Measurements from ENCODE around the gene TIPARP.

Gene TIPARP

GRCh38 chr3:156726456-156726855 is 52.1 kb downstream of the TIPARP start:
- TF ChIP-seq CTCF (IDR thresholded peaks at IDR 0.05; ENCODE audit: low read depth, low read length) = no peak
- H3K4me3 ChIP-seq (ENCODE audit: low read depth, low read length) = no peak overlapping the region

GRCh38 chr3:156727519-156728205 is 53.3 kb downstream of the TIPARP start:
- no peak for TF ChIP-seq CTCF (IDR thresholded peaks at IDR 0.05; ENCODE audit: low read depth, low read length)
- H3K4me3 ChIP-seq (ENCODE audit: low read depth, low read length) = no peak overlapping the region

- H3K4me3 ChIP-seq (ENCODE audit: low read depth, low read length) = 0 out of 2 replicates have a peak overlapping the region, but pooled peaks have one; percentile 6
- TF ChIP-seq CTCF (IDR thresholded peaks at IDR 0.05; ENCODE audit: low read depth, low read length) = no peak
Observed at GRCh38 chr3:156728267-156728985, 54.0 kb downstream of the TIPARP start.

GRCh38 chr3:156729460-156730179 is 55.2 kb downstream of the TIPARP start:
- TF ChIP-seq CTCF (IDR thresholded peaks at IDR 0.05; ENCODE audit: low read depth, low read length) = no peak
- H3K4me3 ChIP-seq (ENCODE audit: low read depth, low read length) = no peak overlapping the region

- TF ChIP-seq CTCF (IDR thresholded peaks at IDR 0.05; ENCODE audit: low read depth, low read length) = no peak
- no peak overlapping the region for H3K4me3 ChIP-seq (ENCODE audit: low read depth, low read length)
Observed at GRCh38 chr3:156731813-156732212, 57.4 kb downstream of the TIPARP start.

GRCh38 chr3:156732261-156732660 is 57.9 kb downstream of the TIPARP start:
- H3K4me3 ChIP-seq (ENCODE audit: low read depth, low read length) = no peak overlapping the region
- TF ChIP-seq CTCF (IDR thresholded peaks at IDR 0.05; ENCODE audit: low read depth, low read length) = no peak

All from WI38 (cell line).